SK-N-SH (cell line): ENCODE measurements around the gene PMF1. TPM values are rescaled to one million over a fixed set of nuclear protein-coding genes. Genes with fewer than 3 reads are reported as not detected.
A peak's percentile ranks its signal among the peaks of the same experiment; 100 is the strongest.

ENCODE experiments used
- CTCF ChIA-PET: fragments of 300-600, 350-600 bp; formaldehyde crosslinking; extraction: SDS; loops from one replicate; lab custom pipeline; 2021; lab: Yijun Ruan, JAX
- POLR2A ChIA-PET: fragments of 350-600 bp; sonication (Branson Sonifier 250); formaldehyde crosslinking; extraction: SDS; loops from one replicate; lab custom pipeline; 2020; ENCODE audit warnings: antibody characterized with exemption, inconsistent platforms; lab: Yijun Ruan, JAX
- DNase-seq: peaks from one replicate; pipeline ENCODE4 v3.0.0; 2012
- H2AFZ ChIP-seq: fragments of 200-600 bp; sonication (generic); 2 replicates; pipeline ENCODE4 v1.8.1; 2016; ENCODE audit warnings: antibody characterized with exemption, mild to moderate bottlenecking, low read depth
- H3F3A ChIP-seq: fragments of 200-600 bp; sonication (generic); replicated peaks from 2 replicates; pipeline ENCODE3; 2016; ENCODE audit warnings: antibody characterized with exemption, mild to moderate bottlenecking; ENCODE audit not compliant: insufficient read depth
- H3K27ac ChIP-seq, 2 experiments: fragments of 200-500 bp in 1 of 2; fragments of 200-600 bp in 1 of 2; sonication (Bioruptor generic) in 1 of 2; sonication (generic), shearing (Covaris generic) in 1 of 2; 2 replicates each; pipeline versions ENCODE4 v1.5.1 to v1.6.1; 2014 to 2016; ENCODE audit warnings: low read depth in 2 of 2, inconsistent platforms in 1 of 2, low read length in 1 of 2, mild to moderate bottlenecking in 1 of 2, mixed read lengths in 1 of 2
- H3K27me3 ChIP-seq: fragments of 200-600 bp; sonication (generic), shearing (Covaris generic); 2 replicates; pipeline ENCODE4 v1.6.1; 2016; ENCODE audit warnings: mixed run types; ENCODE audit not compliant: insufficient read depth
- H3K36me3 ChIP-seq, 2 experiments: fragments of 200-500 bp in 1 of 2; fragments of 200-600 bp in 1 of 2; sonication (Bioruptor generic) in 1 of 2; sonication (generic) in 1 of 2; replicated peaks in 1 of 2; 2 replicates each; pipeline versions ENCODE3 to v1.5.1; 2014 to 2016; ENCODE audit warnings: low read length in 1 of 2, mild to moderate bottlenecking in 1 of 2; ENCODE audit not compliant: insufficient read depth in 2 of 2, control insufficient read depth in 1 of 2
- H3K4me1 ChIP-seq, 2 experiments: fragments of 200-500 bp in 1 of 2; fragments of 200-600 bp in 1 of 2; sonication (Bioruptor generic) in 1 of 2; sonication (generic), shearing (Covaris generic) in 1 of 2; 2 replicates each; pipeline versions ENCODE4 v1.5.1 to v1.6.1; 2014 to 2016; ENCODE audit warnings: low read depth in 1 of 2, low read length in 1 of 2, mixed run types in 1 of 2; ENCODE audit not compliant: insufficient read depth in 2 of 2, control insufficient read depth in 1 of 2
- H3K4me2 ChIP-seq: fragments of 200-600 bp; sonication (generic), shearing (Covaris generic); 2 replicates; pipeline ENCODE4 v1.6.1; 2017; ENCODE audit warnings: mixed run types
- H3K4me3 ChIP-seq, 2 experiments: fragments of 200-500 bp in 1 of 2; fragments of 200-600 bp in 1 of 2; sonication (Bioruptor generic) in 1 of 2; sonication (generic), shearing (Covaris generic) in 1 of 2; 2 replicates each; pipeline versions ENCODE4 v1.5.1 to v1.8.1; 2014 to 2016; ENCODE audit warnings: low read depth in 2 of 2, inconsistent platforms in 1 of 2, low read length in 1 of 2, mild to moderate bottlenecking in 1 of 2, mixed read lengths in 1 of 2, moderate library complexity in 1 of 2
- H3K79me2 ChIP-seq: fragments of 200-600 bp; sonication (generic); 2 replicates; pipeline ENCODE4 v1.8.1; 2017; ENCODE audit warnings: mild to moderate bottlenecking; ENCODE audit not compliant: insufficient read depth
- H3K9ac ChIP-seq: fragments of 200-600 bp; sonication (generic); 2 replicates; pipeline ENCODE4 v1.6.1; 2017; ENCODE audit warnings: mixed run types
- H3K9me2 ChIP-seq: fragments of 200-600 bp; sonication (generic); 2 replicates; pipeline ENCODE4 v1.6.1; 2017; ENCODE audit warnings: mixed run types
- H3K9me3 ChIP-seq: fragments of 200-600 bp; sonication (generic); 2 replicates; pipeline ENCODE4 v1.6.1; 2017; ENCODE audit warnings: mixed run types, mild to moderate bottlenecking, moderate library complexity
- H4K20me1 ChIP-seq: fragments of 200-600 bp; sonication (generic); 2 replicates; pipeline ENCODE4 v1.6.1; 2017; ENCODE audit warnings: mild to moderate bottlenecking, mixed run types; ENCODE audit not compliant: insufficient read depth
- CHD2 ChIP-seq: fragments of 150-350 bp; IDR thresholded peaks from 2 replicates; pipeline ENCODE4 v1.6.1; 2018; ENCODE audit warnings: low read length; ENCODE audit not compliant: partially characterized antibody
- CTCF ChIP-seq: fragments of 200-600 bp; sonication (generic); IDR thresholded peaks from 2 replicates; pipeline ENCODE4 v1.6.1; 2017; ENCODE audit warnings: antibody characterized with exemption, mild to moderate bottlenecking, moderate library complexity
- ELF1 ChIP-seq: IDR thresholded peaks from 2 replicates; pipeline ENCODE4 v1.4.0; 2012
- EP300 ChIP-seq, 2 experiments: IDR thresholded peaks; 2 replicates each; pipeline versions ENCODE4 v1.4.0 to v1.6.1; 2012; ENCODE audit warnings: borderline replicate concordance in 1 of 2, low read depth in 1 of 2, low read length in 1 of 2
- FOSL2 ChIP-seq: IDR thresholded peaks from 2 replicates; pipeline ENCODE4 v1.4.0; 2012; ENCODE audit warnings: low read depth, mild to moderate bottlenecking, moderate library complexity, borderline replicate concordance
- GABPA ChIP-seq: IDR thresholded peaks from 2 replicates; pipeline ENCODE4 v1.4.0; 2012; ENCODE audit warnings: low read depth, mild to moderate bottlenecking
- JUND ChIP-seq: IDR thresholded peaks from 2 replicates; pipeline ENCODE4 v1.4.0; 2012
- MAX ChIP-seq: IDR thresholded peaks from 2 replicates; pipeline ENCODE4 v1.4.0; 2012; ENCODE audit warnings: low read depth
- MEF2A ChIP-seq: IDR thresholded peaks from 2 replicates; pipeline ENCODE4 v1.4.0; 2012; ENCODE audit warnings: low read depth, borderline replicate concordance
- MXI1 ChIP-seq: IDR thresholded peaks from 2 replicates; pipeline ENCODE4 v1.6.1; 2012; ENCODE audit warnings: mild to moderate bottlenecking, low read depth, low read length, improper control_type of control experiment
- PBX3 ChIP-seq: IDR thresholded peaks from 2 replicates; pipeline ENCODE4; 2012
- POLR2AphosphoS5 ChIP-seq: IDR thresholded peaks from 2 replicates; pipeline ENCODE4 v1.6.1; 2012; ENCODE audit warnings: low read depth, low read length
- RCOR1 ChIP-seq: fragments of 150-350 bp; IDR thresholded peaks from 2 replicates; pipeline ENCODE4 v1.6.1; 2017; ENCODE audit warnings: antibody characterized with exemption, low read length
- REST ChIP-seq: IDR thresholded peaks from 2 replicates; pipeline ENCODE4 v1.6.1; 2012; ENCODE audit warnings: mild to moderate bottlenecking, low read depth, low read length, moderate library complexity
- SIN3A ChIP-seq: IDR thresholded peaks from 2 replicates; pipeline ENCODE4 v1.6.1; 2012; ENCODE audit warnings: low read depth, mild to moderate bottlenecking, low read length, moderate library complexity, borderline replicate concordance
- WGBS: methylation state at CpG from one replicate; pipeline ENCODE4 v1.1.6; 2017; ENCODE audit warnings: low lambda C conversion rate; 5-methylcytosine and 5-hydroxymethylcytosine counted together
- polyA plus RNA-seq, 3 experiments: library from polyadenylated mRNA; depleted of rRNA; stranded (reverse); fragments of >200 nt; gene quantifications; 2 replicates each; pipeline ENCODE4 v1.2.3, GENCODE V29; 2012

Gene PMF1
- polyA plus RNA-seq, 1 of the 3 experiments (the other 2 are of a cell fraction) = 89.5 TPM

- TF ChIP-seq REST = no peak
- no peak; the same call in 1 of the 2 replicates for TF ChIP-seq MXI1
- TF ChIP-seq CTCF = no peak
- peak; percentile 19 for TF ChIP-seq CHD2
- 6% methylated on average over 22 of the region's 22 CpGs for WGBS
- peaks cover 9% of the 10 kb centered on the region for H3F3A ChIP-seq
- H3K36me3 ChIP-seq = peaks cover 24 to 27% of the 10 kb centered on the region in 2 experiments
- H3K4me2 ChIP-seq = peak overlapping the region; percentile 89
- ChIA-PET POLR2A (interaction anchor here (0.6 to 2.3 kb wide), 11 partner anchors 9 to 343 kb away, joined by 3 to 14 read pairs (median 5); partner anchors contain the start of genes BGLAP, GLMP and PMF1), CTCF (interaction anchor here (0.7 to 3.9 kb wide), 17 partner anchors 8 to 164 kb away, joined by 3 to 18 read pairs (median 4); no protein-coding TSS in a partner anchor)
- H2AFZ ChIP-seq = peak overlapping the region; percentile 16; the same call in 1 of the 2 replicates
- no peaks in the 10 kb centered on the region for H3K9me2 ChIP-seq
- H3K27ac ChIP-seq = peak overlapping the region; percentile 69 to 83
- peaks cover 62% of the 10 kb centered on the region for H3K79me2 ChIP-seq
- H3K27me3 ChIP-seq = no peaks in the 10 kb centered on the region
- H4K20me1 ChIP-seq = peaks cover 31% of the 10 kb centered on the region
- H3K4me3 ChIP-seq = peak overlapping the region; percentile 67 to 87
- peaks cover 10 to 17% of the 10 kb centered on the region in 2 experiments; a peak in 2 of 4 replicates for H3K4me1 ChIP-seq
- H3K9ac ChIP-seq = peak overlapping the region; percentile 84
- no peaks in the 10 kb centered on the region for H3K9me3 ChIP-seq
- DNase-seq = peak; percentile 34
These were observed 69.1 kb downstream of the PMF1 start for GRCh38 chr1:156281693-156282478.

GRCh38 chr1:156282479-156283222 is 69.8 kb downstream of the PMF1 start, which contains the start of gene SMG5:
Gene SMG5, minus strand, starts transcription at chr1:156282825. Its CDS starts 145 bp downstream, at chr1:156282680.
- Histone ChIP-seq H3F3A (peaks cover 9% of the 10 kb centered on the region), H3K9me3 (no peaks in the 10 kb centered on the region), H3K9ac (peak within 1 kb of the TSS; percentile 84), H3K4me2 (peak within 1 kb of the TSS; percentile 89), H2AFZ (peak within 1 kb of the TSS; percentile 95), H3K4me3 (peak within 1 kb of the TSS; percentile 67 to 87), H3K27ac (peak within 1 kb of the TSS; percentile 69 to 86), H3K36me3 (peaks cover 19 to 23% of the 10 kb centered on the region in 2 experiments), H4K20me1 (peaks cover 31% of the 10 kb centered on the region), H3K79me2 (peaks cover 59% of the 10 kb centered on the region), H3K9me2 (no peaks in the 10 kb centered on the region), H3K4me1 (peaks cover 10 to 17% of the 10 kb centered on the region in 2 experiments; a peak in 2 of 4 replicates), H3K27me3 (no peaks in the 10 kb centered on the region)
- ChIA-PET CTCF (interaction anchor here (0.7 to 3.9 kb wide), 17 partner anchors 9 to 163 kb away, joined by 3 to 18 read pairs (median 4); partner anchors contain the start of gene VHLL), POLR2A (interaction anchor here (0.6 to 2.3 kb wide), 12 partner anchors 9 to 342 kb away, joined by 3 to 14 read pairs (median 4); partner anchors contain the start of genes BGLAP, GLMP and PMF1)
- WGBS = 2% methylated on average over 40 of the region's 50 CpGs
- DNase-seq = peak; percentile 96
- TF ChIP-seq RCOR1 = peak; percentile 67; the same call in 1 of the 2 replicates
- no peak for TF ChIP-seq FOSL2
- TF ChIP-seq SIN3A = peak; percentile 99
- TF ChIP-seq MAX = peak; percentile 87
- peak; percentile 83 for TF ChIP-seq POLR2AphosphoS5
- no peak for TF ChIP-seq PBX3
- no peak for TF ChIP-seq MEF2A
- peak; percentile 83 for TF ChIP-seq GABPA
- peak; percentile 93 for TF ChIP-seq ELF1
- TF ChIP-seq CHD2 = peak; percentile 100
- peak in 1 of 2 experiments; percentile 61; a peak in 1 of 4 replicates for TF ChIP-seq EP300 (IDR thresholded peaks at IDR 0.05; ENCODE audit: borderline replicate concordance in 1 of 2, low read depth in 1 of 2, low read length in 1 of 2)
- TF ChIP-seq MXI1 = peak; percentile 84
- no peak for TF ChIP-seq JUND
